Panc1 (cell line): ENCODE measurements around the gene NGB. TPM values are rescaled to one million over a fixed set of nuclear protein-coding genes. Genes with fewer than 3 reads are reported as not detected.

ENCODE experiments used
- ATAC-seq: fragments of 200-7000 bp; cut with Tn5 transposase; 2 replicates; pipeline ENCODE4 v1.9.1; 2020; ENCODE audit warnings: mild to moderate bottlenecking, moderate library complexity
- BruUV-seq: library from RNA; stranded (reverse); fragments of 400-500 nt; replicated peaks from 2 replicates; lab custom pipeline; 2021; lab: Mats Ljungman, UMichigan
- CTCF ChIA-PET: fragments of 300-600 bp; sonication (Branson Sonifier 250); formaldehyde crosslinking; loops from one replicate; lab custom pipeline; 2022; ENCODE audit warnings: antibody characterized with exemption; lab: Charles Lee
- POLR2A ChIA-PET: fragments of 300-600 bp; sonication (Branson Sonifier 250); formaldehyde crosslinking; loops from one replicate; lab custom pipeline; 2022; ENCODE audit warnings: antibody characterized with exemption; lab: Charles Lee
- DNase-seq: peaks from one replicate; pipeline ENCODE4 v3.0.0-alpha.2; 2010; ENCODE audit warnings: low read depth, low spot score
- H3K27ac ChIP-seq: 2 replicates; pipeline ENCODE4 v1.5.1; 2011; ENCODE audit warnings: mild to moderate bottlenecking, low read length, inconsistent platforms
- H3K27me3 ChIP-seq: fragments of 200-500 bp; sonication (Bioruptor generic); 2 replicates; pipeline ENCODE4 v1.6.0; 2014; ENCODE audit warnings: low read length, inconsistent platforms; ENCODE audit not compliant: control insufficient read depth, insufficient read depth
- H3K36me3 ChIP-seq: fragments of 200-500 bp; sonication (Bioruptor generic); 2 replicates; pipeline ENCODE4 v1.5.1; 2014; ENCODE audit warnings: inconsistent platforms, mild to moderate bottlenecking, low read length, moderate library complexity; ENCODE audit not compliant: control insufficient read depth, insufficient read depth
- H3K4me1 ChIP-seq: 2 replicates; pipeline ENCODE4 v1.5.1; 2011; ENCODE audit warnings: inconsistent platforms, mild to moderate bottlenecking, low read length, moderate library complexity; ENCODE audit not compliant: control insufficient read depth, insufficient read depth
- H3K4me3 ChIP-seq, 2 experiments: 2 replicates each; pipeline ENCODE4 v1.5.1; 2011 to 2012; ENCODE audit warnings: low read depth in 2 of 2, low read length in 2 of 2, mild to moderate bottlenecking in 2 of 2, inconsistent platforms in 1 of 2, moderate library complexity in 1 of 2
- H3K9me3 ChIP-seq: fragments of 200-500 bp; sonication (Bioruptor generic); 2 replicates; pipeline ENCODE4 v1.5.1; 2014; ENCODE audit warnings: low read depth, mild to moderate bottlenecking, inconsistent platforms, low read length, moderate library complexity; ENCODE audit not compliant: control insufficient read depth, insufficient read depth
- CTCF ChIP-seq: fragments of 450-650 bp; IDR thresholded peaks from 2 replicates; pipeline ENCODE4 v1.5.1; 2017; ENCODE audit warnings: mild to moderate bottlenecking
- POLR2AphosphoS5 ChIP-seq: IDR thresholded peaks from 2 replicates; pipeline ENCODE4 v1.6.1; 2012; ENCODE audit warnings: mild to moderate bottlenecking, low read depth, low read length, moderate library complexity
- REST ChIP-seq, 2 experiments: IDR thresholded peaks; 2 replicates each; pipeline ENCODE4 v1.6.1; 2011 to 2012; ENCODE audit warnings: low read depth in 2 of 2, control low read depth in 1 of 2, low read length in 1 of 2, mild to moderate bottlenecking in 1 of 2, moderate library complexity in 1 of 2; ENCODE audit not compliant: insufficient read depth in 1 of 2
- SIN3A ChIP-seq: IDR thresholded peaks from 2 replicates; pipeline ENCODE4 v1.6.1; 2012; ENCODE audit warnings: low read depth, mild to moderate bottlenecking, low read length, moderate library complexity, borderline replicate concordance; ENCODE audit not compliant: insufficient read depth
- TCF7L2 ChIP-seq: IDR thresholded peaks from 2 replicates; pipeline ENCODE4 v1.6.1; 2011; ENCODE audit warnings: mild to moderate bottlenecking, low read depth, low read length, inconsistent platforms
- in situ Hi-C: cut with HindIII; loops from 2 replicates; pipeline ENCODE4 v1.10.0; 2016; ENCODE audit warnings: low sequenced_read_pairs, low pct_unique_long_range_greater_than_20kb
- intact Hi-C: fragments of 100-400 bp; cut with micrococcal nuclease; formaldehyde crosslinking; loops from one replicate; pipeline ENCODE4 v1.10.0; 2022; ENCODE audit not compliant: unreplicated experiment
- total RNA-seq: library from RNA; stranded (reverse); gene quantifications from one replicate; pipeline ENCODE4 v1.2.1, GENCODE V29; 2021; ENCODE audit not compliant: unreplicated experiment

The NGB gene
- total RNA-seq, 1 experiment from 2014 or later: not detected

GRCh38 chr14:77309131-77309530 is 38.1 kb upstream of the NGB start:
- peaks cover 22% of the 10 kb centered on the region for H3K4me1 ChIP-seq
- intact Hi-C loops (no loop called here), in situ Hi-C loops (no loop called here)
- no peak overlapping the region for H3K27ac ChIP-seq
- H3K4me3 ChIP-seq: no peak overlapping the region
- ChIA-PET CTCF (no interaction called here), POLR2A (no interaction called here)
- no peaks in the 10 kb centered on the region for H3K27me3 ChIP-seq
- TF ChIP-seq REST (IDR thresholded peaks at IDR 0.05; ENCODE audit: insufficient read depth in 1 of 2, low read depth in 2 of 2, low read length in 1 of 2) (no peak), CTCF (no peak), SIN3A (no peak), POLR2AphosphoS5 (no peak), TCF7L2 (no peak)
- no peak for DNase-seq
- no peaks in the 10 kb centered on the region for H3K9me3 ChIP-seq
- no peak for ATAC-seq
- H3K36me3 ChIP-seq: no peaks in the 10 kb centered on the region
- BruUV-seq: no TSS peak

- Histone ChIP-seq H3K36me3 (no peaks in the 10 kb centered on the region), H3K9me3 (no peaks in the 10 kb centered on the region), H3K4me1 (peaks cover 23% of the 10 kb centered on the region), H3K27ac (no peak overlapping the region; the same call in 1 of the 2 replicates), H3K4me3 (no peak overlapping the region), H3K27me3 (no peaks in the 10 kb centered on the region)
- BruUV-seq: no TSS peak
- no peak for DNase-seq
- TF ChIP-seq CTCF (no peak), TCF7L2 (no peak), REST (IDR thresholded peaks at IDR 0.05; ENCODE audit: insufficient read depth in 1 of 2, low read depth in 2 of 2, low read length in 1 of 2) (no peak)
- ATAC-seq: no peak
- intact Hi-C loops (no loop called here), in situ Hi-C loops (no loop called here)
- POLR2A ChIA-PET: no interaction called here
- CTCF ChIA-PET: interaction anchor here (1.5 kb wide), 1 partner anchor 9 kb away, joined by 4 read pairs; no protein-coding TSS in a partner anchor
Measured at GRCh38 chr14:77306851-77307496, 36.0 kb upstream of the NGB start.
